GM12878 (cell line): ENCODE measurements around the gene DDX54. TPM values are rescaled to one million over a fixed set of nuclear protein-coding genes. Genes with fewer than 3 reads are reported as not detected.

Experiments used
- ATAC-seq: fragments of 200-7000 bp; cut with Tn5 transposase; 3 replicates; pipeline ENCODE4 v1.9.1; 2020; ENCODE audit warnings: mild to moderate bottlenecking, moderate library complexity
- BruUV-seq: library from RNA; stranded (reverse); fragments of 400-500 nt; replicated peaks from 2 replicates; lab custom pipeline; 2021; lab: Mats Ljungman, UMichigan
- CTCF ChIA-PET: fragments of 300-600 bp; sonication (Branson Sonifier 250); formaldehyde crosslinking; extraction: SDS; loops from one replicate; lab custom pipeline; 2021; ENCODE audit warnings: inconsistent platforms; lab: Yijun Ruan, JAX
- POLR2A ChIA-PET: fragments of 350-600 bp; formaldehyde crosslinking; extraction: SDS; loops from one replicate; lab custom pipeline; 2021; ENCODE audit warnings: inconsistent platforms; lab: Charles Lee
- RAD21 ChIA-PET: fragments of 300-600 bp; sonication (Branson Sonifier 250); formaldehyde crosslinking; loops from one replicate; lab custom pipeline; 2023; ENCODE audit warnings: antibody characterized with exemption; ENCODE audit not compliant: unreplicated experiment; lab: Charles Lee
- SMC1A ChIA-PET: fragments of 300-600 bp; sonication (Branson Sonifier 250); formaldehyde crosslinking; loops from one replicate; lab custom pipeline; 2023; ENCODE audit not compliant: unreplicated experiment, uncharacterized antibody; lab: Charles Lee
- DNase-seq: peaks from one replicate; pipeline ENCODE4 v3.0.0-alpha.2; 2011; ENCODE audit warnings: low read depth, low spot score
- FAIRE-seq: peaks from 3 replicates; lab custom pipeline; 2011; peaks lifted over from hg19 to GRCh38; lab: Jason Lieb, UNC
- H2AFZ ChIP-seq: 2 replicates; pipeline ENCODE4 v1.6.0; 2011; ENCODE audit warnings: low read depth, low read length, control low read depth; ENCODE audit not compliant: control insufficient read depth
- H3K27ac ChIP-seq: 2 replicates; pipeline ENCODE4 v1.5.1; 2011; ENCODE audit warnings: control low read depth; ENCODE audit not compliant: control insufficient read depth, insufficient read depth
- H3K27me3 ChIP-seq, 2 experiments: replicated peaks in 1 of 2; 2 replicates each; pipeline versions ENCODE4 v1.6.0 to v1.6.1; 2011; ENCODE audit warnings: low read length in 1 of 2; ENCODE audit not compliant: control insufficient read depth in 2 of 2, insufficient read depth in 2 of 2
- H3K36me3 ChIP-seq, 2 experiments: 2 replicates each; pipeline ENCODE4 v1.5.1; 2011; ENCODE audit warnings: low read length in 1 of 2; ENCODE audit not compliant: control insufficient read depth in 2 of 2, insufficient read depth in 2 of 2
- H3K4me1 ChIP-seq: 2 replicates; pipeline ENCODE4 v1.6.1; 2011; ENCODE audit warnings: mild to moderate bottlenecking, low read length, moderate library complexity, mixed read lengths; ENCODE audit not compliant: control insufficient read depth, insufficient read depth
- H3K4me2 ChIP-seq: 2 replicates; pipeline ENCODE4 v1.6.0; 2011; ENCODE audit warnings: control low read depth; ENCODE audit not compliant: control insufficient read depth, insufficient read depth
- H3K4me3 ChIP-seq: fragments of 200-600 bp; sonication (generic); 2 replicates; pipeline ENCODE4 v1.5.1; 2016
- H3K79me2 ChIP-seq: 2 replicates; pipeline ENCODE4 v1.6.0; 2011; ENCODE audit warnings: low read length; ENCODE audit not compliant: control insufficient read depth, insufficient read depth
- H3K9ac ChIP-seq: 2 replicates; pipeline ENCODE4 v1.8.0; 2011; ENCODE audit warnings: low read length, control low read depth, mixed read lengths; ENCODE audit not compliant: control insufficient read depth, insufficient read depth
- H3K9me3 ChIP-seq: replicated peaks from 3 replicates; pipeline ENCODE4 v1.5.1; 2011; ENCODE audit warnings: mild to moderate bottlenecking, low read length; ENCODE audit not compliant: control insufficient read depth, insufficient read depth
- H4K20me1 ChIP-seq: 2 replicates; pipeline ENCODE4 v1.6.0; 2011; ENCODE audit not compliant: control insufficient read depth, insufficient read depth
- MLLT1 ChIP-seq: fragments of 450-650 bp; IDR thresholded peaks from 2 replicates; pipeline ENCODE4 v1.6.1; 2016; ENCODE audit warnings: mild to moderate bottlenecking
- NFYB ChIP-seq: IDR thresholded peaks from 2 replicates; pipeline ENCODE4 v1.6.1; 2011; ENCODE audit warnings: low read depth, mild to moderate bottlenecking, low read length, improper control_type of control experiment, moderate library complexity; ENCODE audit not compliant: insufficient read depth
- WGBS: methylation state at CpG from one replicate; pipeline ENCODE4 v1.1.6; 2016; ENCODE audit warnings: low lambda C conversion rate; ENCODE audit not compliant: insufficient replicate concordance, insufficient coverage; ENCODE audit errors: missing lambda C conversion rate; 5-methylcytosine and 5-hydroxymethylcytosine counted together
- in situ Hi-C: fragments of 300-500 bp; cut with MboI; formaldehyde crosslinking; loops from 9 replicates; pipeline ENCODE4 v1.14.3; 2018; ENCODE audit warnings: mixed read lengths
- intact Hi-C: fragments of 100-400 bp; cut with micrococcal nuclease; formaldehyde crosslinking; loops from one replicate; pipeline ENCODE4 v1.14.2; 2022; ENCODE audit not compliant: unreplicated experiment
- polyA plus RNA-seq, 11 experiments: library from polyadenylated mRNA; depleted of rRNA in 4 of 11; unstranded in 6 of 11; stranded (reverse) in 5 of 11; fragments of >200 nt; fragmentation: Nextera tagmentation in 4 of 11; fragmentation: Illumina TruSeq in 1 of 11; extraction: Ambion mirVana in 4 of 11; extraction: Trizol in 1 of 11; gene quantifications; 1 replicate in 1 of 11; 2 replicates in 10 of 11; pipeline versions ENCODE4 v1.2.1 to v1.2.3, GENCODE V29; 2011 to 2016; ENCODE audit warnings: inconsistent platforms in 2 of 11, missing spikeins in 2 of 11, low read depth in 1 of 11
- total RNA-seq, 4 experiments: library from RNA; depleted of rRNA in 3 of 4; stranded (reverse); fragments of >200 nt in 3 of 4; fragmentation: Illumina TruSeq in 1 of 4; extraction: Trizol in 1 of 4; gene quantifications; 2 replicates each; pipeline versions ENCODE4 v1.2.1 to v1.2.3, GENCODE V29; 2013 to 2021

DDX54 gene
- total and polyA plus RNA-seq, 10 of the 15 experiments (the other 5 are each of a cell fraction or from before 2014, with no cell fraction given) = 1.9 to 115 (median 56.3) TPM

- Histone ChIP-seq H3K27me3 (peaks cover 7 to 8% of the 10 kb centered on the region in 2 experiments; a peak in 2 of 4 replicates), H3K79me2 (no peaks in the 10 kb centered on the region), H3K36me3 (peaks cover under 1 to 16% of the 10 kb centered on the region in 2 experiments; a peak in 3 of 4 replicates), H2AFZ (no peak overlapping the region), H3K9me3 (no peaks in the 10 kb centered on the region), H3K4me3 (no peak overlapping the region), H3K4me2 (no peak overlapping the region), H3K4me1 (peaks cover 15% of the 10 kb centered on the region), H3K27ac (no peak overlapping the region), H3K9ac (no peak overlapping the region), H4K20me1 (no peaks in the 10 kb centered on the region; the same call in 1 of the 2 replicates)
- ATAC-seq (no peak), FAIRE-seq (no peak), DNase-seq (no peak)
- CTCF ChIA-PET = interaction anchor here (3.2 to 5.2 kb wide), 3 partner anchors 18 to 162 kb away, joined by 31 to 33 read pairs (median 31); no protein-coding TSS in a partner anchor
- whole genome bisulfite sequencing = 92% methylated on average over 11 of the region's 12 CpGs
- RAD21 ChIA-PET = interaction anchor here (1.2 kb wide), 1 partner anchor 136 kb away, joined by 3 read pairs; no protein-coding TSS in a partner anchor
- intact Hi-C loops = no loop called here
- no peak for TF ChIP-seq NFYB
- TF ChIP-seq MLLT1 = 0 out of 2 replicates have a peak, but pooled peaks have one; percentile 30
- SMC1A ChIA-PET = interaction anchor here (6.1 kb wide), 1 partner anchor 18 kb away, joined by 37 read pairs; no protein-coding TSS in a partner anchor
- in situ Hi-C loops = no loop called here
- no TSS peak for BruUV-seq
- POLR2A ChIA-PET = interaction anchor here (0.6 kb wide), 1 partner anchor 120 kb away, joined by 3 read pairs; no protein-coding TSS in a partner anchor
These were observed 30.2 kb downstream of the DDX54 start for GRCh38 chr12:113155060-113155459.
